ENCODE results near the gene LSM3.

LSM3 gene

DNA sequence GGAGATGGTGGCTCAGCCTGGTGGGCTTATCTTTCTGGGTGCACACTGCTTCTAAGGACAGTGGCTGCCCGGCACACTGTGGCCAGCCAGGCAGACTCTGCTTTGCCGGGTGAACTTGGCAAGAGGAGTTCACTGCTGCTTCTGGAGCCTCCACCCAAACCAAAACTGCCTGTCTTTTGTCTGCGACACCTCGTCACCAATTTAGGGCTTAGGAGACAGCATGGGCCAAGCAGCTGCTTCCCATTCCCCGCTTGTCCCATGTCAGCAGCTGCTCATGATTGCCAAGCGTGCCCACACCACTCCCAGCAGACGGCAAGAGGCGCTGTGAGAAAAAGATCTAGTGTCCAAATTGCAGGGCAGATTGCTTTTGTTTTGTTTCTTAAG, 57.3 kb downstream of the LSM3 start:
- Histone ChIP-seq H3K4me3 (ENCODE audit: severe bottlenecking) (no peak overlapping the region), H3K36me3 (ENCODE audit: low read depth) (no peaks in the 10 kb centered on the region), H3K4me1 (ENCODE audit: insufficient read depth, poor library complexity, severe bottlenecking) (peaks cover 19% of the 10 kb centered on the region), H3K27me3 (ENCODE audit: insufficient read depth, poor library complexity, severe bottlenecking) (no peaks in the 10 kb centered on the region), H3K27ac (ENCODE audit: poor library complexity, severe bottlenecking) (peak overlapping the region; percentile 79), H3K9me3 (ENCODE audit: severe bottlenecking) (peaks cover 9% of the 10 kb centered on the region)
- no peak for TF ChIP-seq CTCF (IDR thresholded peaks at IDR 0.05; ENCODE audit: poor library complexity, severe bottlenecking)
- ATAC-seq (ENCODE audit: low read depth), result no peak
- DNase-seq (ENCODE audit: low spot score), result no peak

DNA sequence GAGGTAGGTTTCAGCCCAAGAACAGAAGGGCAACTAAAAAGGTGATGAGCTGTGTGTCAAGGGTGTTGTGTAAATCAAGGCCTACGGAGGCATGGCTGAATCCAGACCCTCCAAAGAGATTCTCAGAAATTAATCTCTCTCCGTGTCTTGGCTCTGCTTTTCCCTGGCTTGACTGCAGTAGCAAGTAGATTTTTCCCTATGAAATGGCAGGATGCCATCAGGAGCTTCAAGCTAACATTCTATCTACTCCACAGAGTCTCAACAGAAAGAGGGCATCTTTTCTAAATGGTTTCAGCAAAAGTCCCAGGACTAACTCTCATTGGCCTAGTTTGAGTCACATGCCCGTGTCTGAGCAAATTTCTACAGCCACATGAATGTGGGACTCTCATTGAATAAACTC, 58.3 kb downstream of the LSM3 start:
- Histone ChIP-seq H3K9me3 (ENCODE audit: severe bottlenecking) (peaks cover 9% of the 10 kb centered on the region), H3K4me1 (ENCODE audit: insufficient read depth, poor library complexity, severe bottlenecking) (peaks cover 19% of the 10 kb centered on the region), H3K27me3 (ENCODE audit: insufficient read depth, poor library complexity, severe bottlenecking) (no peaks in the 10 kb centered on the region), H3K4me3 (ENCODE audit: severe bottlenecking) (no peak overlapping the region), H3K36me3 (ENCODE audit: low read depth) (no peaks in the 10 kb centered on the region), H3K27ac (ENCODE audit: poor library complexity, severe bottlenecking) (no peak overlapping the region)
- no peak for TF ChIP-seq CTCF (IDR thresholded peaks at IDR 0.05; ENCODE audit: poor library complexity, severe bottlenecking)
- ATAC-seq (ENCODE audit: low read depth), result no peak
- DNase-seq (ENCODE audit: low spot score), result no peak

- no peaks in the 10 kb centered on the region for H3K36me3 ChIP-seq (ENCODE audit: low read depth)
- H3K4me1 ChIP-seq (ENCODE audit: insufficient read depth, poor library complexity, severe bottlenecking), result peaks cover 19% of the 10 kb centered on the region
- peaks cover 9% of the 10 kb centered on the region for H3K9me3 ChIP-seq (ENCODE audit: severe bottlenecking)
- H3K4me3 ChIP-seq (ENCODE audit: severe bottlenecking), result no peak overlapping the region
- no peak overlapping the region for H3K27ac ChIP-seq (ENCODE audit: poor library complexity, severe bottlenecking)
- H3K27me3 ChIP-seq (ENCODE audit: insufficient read depth, poor library complexity, severe bottlenecking), result no peaks in the 10 kb centered on the region
- no peak for DNase-seq (ENCODE audit: low spot score)
- no peak for TF ChIP-seq CTCF (IDR thresholded peaks at IDR 0.05; ENCODE audit: poor library complexity, severe bottlenecking)
- no peak for ATAC-seq (ENCODE audit: low read depth)
Measured at GRCh38 chr3:14237457-14237856, 58.8 kb downstream of the LSM3 start.

DNA sequence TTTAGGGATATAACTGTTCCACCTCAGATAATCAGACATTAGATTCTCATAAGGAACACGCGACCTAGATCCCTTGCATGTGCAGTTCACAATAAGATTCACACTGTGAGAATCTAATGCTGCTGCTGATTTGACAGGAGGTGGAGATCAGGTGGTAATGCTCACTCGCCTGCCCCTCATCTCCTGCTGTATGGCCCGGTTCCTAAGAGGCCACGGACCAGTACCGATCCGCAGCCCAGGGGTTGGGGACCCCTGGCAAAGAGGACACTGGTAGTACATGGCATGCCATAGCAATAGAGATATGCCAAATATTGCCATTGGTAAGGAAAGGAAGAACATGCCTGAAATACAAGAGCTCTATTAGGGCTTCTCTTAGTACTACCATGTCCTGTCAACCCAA, 59.7 kb downstream of the LSM3 start:
- Histone ChIP-seq H3K36me3 (ENCODE audit: low read depth) (no peaks in the 10 kb centered on the region), H3K4me1 (ENCODE audit: insufficient read depth, poor library complexity, severe bottlenecking) (peaks cover 19% of the 10 kb centered on the region), H3K9me3 (ENCODE audit: severe bottlenecking) (peaks cover 8% of the 10 kb centered on the region), H3K27me3 (ENCODE audit: insufficient read depth, poor library complexity, severe bottlenecking) (no peaks in the 10 kb centered on the region), H3K4me3 (ENCODE audit: severe bottlenecking) (no peak overlapping the region), H3K27ac (ENCODE audit: poor library complexity, severe bottlenecking) (no peak overlapping the region)
- ATAC-seq (ENCODE audit: low read depth) (no peak), DNase-seq (ENCODE audit: low spot score) (no peak)
- TF ChIP-seq CTCF (IDR thresholded peaks at IDR 0.05; ENCODE audit: poor library complexity, severe bottlenecking), result no peak

DNA sequence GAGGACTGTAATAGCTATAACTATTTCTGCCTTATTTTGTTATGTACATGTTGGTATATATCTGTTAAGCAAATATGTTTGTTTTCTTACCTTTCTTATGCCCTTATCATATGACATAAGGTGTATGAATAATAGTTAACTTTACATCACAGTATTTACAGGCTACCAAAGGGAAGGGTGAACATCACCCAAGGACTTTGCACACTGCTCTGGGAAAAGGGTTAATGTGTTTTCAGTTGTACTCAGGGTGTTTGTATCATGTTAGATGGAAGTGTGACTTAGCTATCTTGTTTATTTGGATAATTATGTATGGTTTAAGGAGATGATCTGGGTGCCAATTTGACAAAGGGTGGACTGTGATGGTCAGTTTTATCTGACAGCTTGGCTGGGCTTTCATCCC, 60.3 kb downstream of the LSM3 start:
- Histone ChIP-seq H3K9me3 (ENCODE audit: severe bottlenecking) (peaks cover 3% of the 10 kb centered on the region), H3K27me3 (ENCODE audit: insufficient read depth, poor library complexity, severe bottlenecking) (no peaks in the 10 kb centered on the region), H3K36me3 (ENCODE audit: low read depth) (no peaks in the 10 kb centered on the region), H3K4me1 (ENCODE audit: insufficient read depth, poor library complexity, severe bottlenecking) (peaks cover 18% of the 10 kb centered on the region), H3K4me3 (ENCODE audit: severe bottlenecking) (no peak overlapping the region), H3K27ac (ENCODE audit: poor library complexity, severe bottlenecking) (no peak overlapping the region)
- ATAC-seq (ENCODE audit: low read depth) (no peak), DNase-seq (ENCODE audit: low spot score) (no peak)
- TF ChIP-seq CTCF (IDR thresholded peaks at IDR 0.05; ENCODE audit: poor library complexity, severe bottlenecking), result no peak

All from RWPE2 (cell line).